PC-9 (cell line): Measurements from ENCODE around the gene ANKS1B.

Experiments used
- EZH2 ChIP-seq: fragments of 200-600 bp; sonication (generic); IDR thresholded peaks from 2 replicates; pipeline ENCODE4 v1.8.0; 2017; ENCODE audit warnings: antibody characterized with exemption, low read depth
- TF ChIP-seq, protein P1 (sequence below): fragments of 200-600 bp; sonication (generic); conservative IDR thresholded peaks from 2 replicates; pipeline ENCODE4 v1.6.1; 2017; ENCODE audit warnings: mixed run types, antibody characterized with exemption, mild to moderate bottlenecking, moderate library complexity

GRCh38 chr12:99054601-99055128, 930.1 kb downstream of the ANKS1B start:
- TF ChIP-seq, protein P1, sequence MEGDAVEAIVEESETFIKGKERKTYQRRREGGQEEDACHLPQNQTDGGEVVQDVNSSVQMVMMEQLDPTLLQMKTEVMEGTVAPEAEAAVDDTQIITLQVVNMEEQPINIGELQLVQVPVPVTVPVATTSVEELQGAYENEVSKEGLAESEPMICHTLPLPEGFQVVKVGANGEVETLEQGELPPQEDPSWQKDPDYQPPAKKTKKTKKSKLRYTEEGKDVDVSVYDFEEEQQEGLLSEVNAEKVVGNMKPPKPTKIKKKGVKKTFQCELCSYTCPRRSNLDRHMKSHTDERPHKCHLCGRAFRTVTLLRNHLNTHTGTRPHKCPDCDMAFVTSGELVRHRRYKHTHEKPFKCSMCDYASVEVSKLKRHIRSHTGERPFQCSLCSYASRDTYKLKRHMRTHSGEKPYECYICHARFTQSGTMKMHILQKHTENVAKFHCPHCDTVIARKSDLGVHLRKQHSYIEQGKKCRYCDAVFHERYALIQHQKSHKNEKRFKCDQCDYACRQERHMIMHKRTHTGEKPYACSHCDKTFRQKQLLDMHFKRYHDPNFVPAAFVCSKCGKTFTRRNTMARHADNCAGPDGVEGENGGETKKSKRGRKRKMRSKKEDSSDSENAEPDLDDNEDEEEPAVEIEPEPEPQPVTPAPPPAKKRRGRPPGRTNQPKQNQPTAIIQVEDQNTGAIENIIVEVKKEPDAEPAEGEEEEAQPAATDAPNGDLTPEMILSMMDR: no peak
- TF ChIP-seq EZH2: no peak
